ENCODE results near the gene TRIM59. TPM values are rescaled to one million over a fixed set of nuclear protein-coding genes. Genes with fewer than 3 reads are reported as not detected.

TRIM59 gene
- total and polyA plus RNA-seq, 4 donors = 1.1 to 12.5 (median 3.1) TPM

DNA sequence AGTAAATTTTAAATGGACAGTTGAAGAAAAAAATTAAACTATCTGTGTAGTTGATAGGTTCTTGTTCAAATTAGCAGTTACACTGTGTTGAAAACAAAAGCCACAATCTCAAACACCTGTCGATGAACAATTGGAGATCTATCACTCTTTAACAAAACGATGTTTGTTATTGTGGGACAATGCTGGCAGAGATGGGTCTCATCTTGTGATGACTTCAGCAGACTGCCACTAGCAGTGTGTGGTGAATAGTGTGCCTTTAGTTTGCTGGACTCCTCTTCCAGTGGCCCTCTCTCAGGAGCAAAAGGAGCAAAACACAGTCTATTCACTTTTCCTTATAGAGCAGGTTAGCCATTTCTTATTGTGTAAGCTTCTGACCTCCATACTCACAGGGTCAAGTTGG lies 14.7 kb upstream of the TRIM59 start:
- Histone ChIP-seq H3K27me3 (ENCODE audit: control insufficient read depth in 3 of 3, insufficient read depth in 3 of 3, low read length in 2 of 3) (peaks cover 0 to 3% (median 0%) of the 10 kb centered on the region in 3 donors), H3K4me1 (ENCODE audit: control insufficient read depth in 5 of 5, insufficient read depth in 5 of 5, low read length in 5 of 5) (no peaks in the 10 kb centered on the region), H3K27ac (ENCODE audit: low read depth in 1 of 2, low read length in 1 of 2) (no peak overlapping the region), H3K36me3 (ENCODE audit: control insufficient read depth in 4 of 4, insufficient read depth in 4 of 4, low read length in 4 of 4) (no peaks in the 10 kb centered on the region), H3K4me3 (no peak overlapping the region), H3K9ac (ENCODE audit: insufficient read depth in 1 of 2, low read length in 2 of 2) (no peak overlapping the region), H3K9me3 (ENCODE audit: control insufficient read depth in 4 of 4, insufficient read depth in 3 of 4, low read length in 3 of 4) (peaks cover 0 to 2% (median 0%) of the 10 kb centered on the region in 4 donors)
- 87 to 89% methylated on average over 2 of the region's 2 CpGs for WGBS, 2 donors
- DNase-seq (no peak), ATAC-seq (ENCODE audit: insufficient read depth, low FRiP score) (no peak)
- TF ChIP-seq, protein P1, sequence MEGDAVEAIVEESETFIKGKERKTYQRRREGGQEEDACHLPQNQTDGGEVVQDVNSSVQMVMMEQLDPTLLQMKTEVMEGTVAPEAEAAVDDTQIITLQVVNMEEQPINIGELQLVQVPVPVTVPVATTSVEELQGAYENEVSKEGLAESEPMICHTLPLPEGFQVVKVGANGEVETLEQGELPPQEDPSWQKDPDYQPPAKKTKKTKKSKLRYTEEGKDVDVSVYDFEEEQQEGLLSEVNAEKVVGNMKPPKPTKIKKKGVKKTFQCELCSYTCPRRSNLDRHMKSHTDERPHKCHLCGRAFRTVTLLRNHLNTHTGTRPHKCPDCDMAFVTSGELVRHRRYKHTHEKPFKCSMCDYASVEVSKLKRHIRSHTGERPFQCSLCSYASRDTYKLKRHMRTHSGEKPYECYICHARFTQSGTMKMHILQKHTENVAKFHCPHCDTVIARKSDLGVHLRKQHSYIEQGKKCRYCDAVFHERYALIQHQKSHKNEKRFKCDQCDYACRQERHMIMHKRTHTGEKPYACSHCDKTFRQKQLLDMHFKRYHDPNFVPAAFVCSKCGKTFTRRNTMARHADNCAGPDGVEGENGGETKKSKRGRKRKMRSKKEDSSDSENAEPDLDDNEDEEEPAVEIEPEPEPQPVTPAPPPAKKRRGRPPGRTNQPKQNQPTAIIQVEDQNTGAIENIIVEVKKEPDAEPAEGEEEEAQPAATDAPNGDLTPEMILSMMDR (IDR thresholded peaks at IDR 0.05; ENCODE audit: control extremely low read depth, extremely low read depth) = no peak

DNA sequence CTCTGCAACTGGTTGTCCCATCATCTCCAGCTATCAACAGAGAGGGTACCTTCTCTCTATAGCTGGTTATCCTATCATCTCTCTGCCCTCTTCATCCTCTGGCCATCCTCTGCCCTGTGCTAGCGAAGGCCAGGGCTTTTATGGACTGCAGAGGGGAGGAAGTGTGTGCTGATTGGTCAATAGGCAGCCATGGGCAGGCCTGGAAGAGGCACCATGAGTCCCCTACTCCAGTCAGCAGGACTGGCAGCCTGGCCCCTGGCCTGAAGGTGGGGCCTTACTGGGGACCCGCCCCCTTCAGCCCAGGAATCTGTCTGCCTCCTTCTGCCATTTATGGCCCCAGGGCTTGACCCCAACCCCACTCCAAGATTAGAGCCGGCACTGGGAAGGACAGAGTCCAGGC lies 10.4 kb upstream of the TRIM59 start:
- no peaks in the 10 kb centered on the region for H3K36me3 ChIP-seq (ENCODE audit: control insufficient read depth in 4 of 4, insufficient read depth in 4 of 4, low read length in 4 of 4)
- H3K9ac ChIP-seq (ENCODE audit: insufficient read depth in 1 of 2, low read length in 2 of 2) = no peak overlapping the region
- ATAC-seq (ENCODE audit: insufficient read depth, low FRiP score) = no peak
- no peaks in the 10 kb centered on the region for H3K27me3 ChIP-seq (ENCODE audit: control insufficient read depth in 3 of 3, insufficient read depth in 3 of 3, low read length in 2 of 3)
- no peak overlapping the region for H3K4me3 ChIP-seq
- no peak overlapping the region for H3K27ac ChIP-seq (ENCODE audit: low read depth in 1 of 2, low read length in 1 of 2)
- TF ChIP-seq, protein P1 (IDR thresholded peaks at IDR 0.05; ENCODE audit: control extremely low read depth, extremely low read depth) = no peak
- H3K4me1 ChIP-seq (ENCODE audit: control insufficient read depth in 5 of 5, insufficient read depth in 5 of 5, low read length in 5 of 5) = no peaks in the 10 kb centered on the region
- H3K9me3 ChIP-seq (ENCODE audit: control insufficient read depth in 4 of 4, insufficient read depth in 3 of 4, low read length in 3 of 4) = peaks cover 0 to 2% (median under 1%) of the 10 kb centered on the region in 4 donors
- WGBS, 2 donors = 90 to 97% methylated on average over 3 of the region's 3 CpGs
- no peak for DNase-seq

DNA sequence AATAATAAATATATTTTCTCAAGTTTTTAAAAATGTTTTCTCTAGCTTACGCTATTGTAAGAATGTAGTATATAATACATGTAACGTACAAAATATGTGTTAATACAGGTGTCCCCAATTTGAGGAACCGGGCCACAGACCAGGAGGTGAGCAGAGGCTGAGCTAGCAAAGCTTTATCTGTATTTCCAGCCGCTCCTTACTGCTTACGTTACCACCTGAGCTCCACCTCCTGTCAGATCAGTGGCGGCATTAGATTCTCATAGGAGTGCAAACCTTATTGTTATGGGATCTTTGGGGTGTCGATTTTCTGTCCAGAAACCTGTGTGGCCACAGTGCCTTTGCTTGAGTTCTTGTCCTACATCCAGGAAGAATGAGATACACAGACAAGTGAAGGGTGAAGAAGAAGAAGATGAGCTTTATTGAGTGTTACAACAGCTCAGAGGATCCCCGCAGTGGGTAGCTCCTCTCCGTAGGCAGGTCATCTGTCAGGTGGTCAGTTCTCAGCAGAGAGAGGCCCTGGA lies 9.9 kb upstream of the TRIM59 start:
- Histone ChIP-seq H3K27ac (ENCODE audit: low read depth in 1 of 2, low read length in 1 of 2) (no peak overlapping the region), H3K36me3 (ENCODE audit: control insufficient read depth in 4 of 4, insufficient read depth in 4 of 4, low read length in 4 of 4) (no peaks in the 10 kb centered on the region), H3K27me3 (ENCODE audit: control insufficient read depth in 3 of 3, insufficient read depth in 3 of 3, low read length in 2 of 3) (no peaks in the 10 kb centered on the region), H3K4me3 (no peak overlapping the region), H3K9ac (ENCODE audit: insufficient read depth in 1 of 2, low read length in 2 of 2) (no peak overlapping the region), H3K9me3 (ENCODE audit: control insufficient read depth in 4 of 4, insufficient read depth in 3 of 4, low read length in 3 of 4) (peaks cover 0 to 2% (median under 1%) of the 10 kb centered on the region in 4 donors), H3K4me1 (ENCODE audit: control insufficient read depth in 5 of 5, insufficient read depth in 5 of 5, low read length in 5 of 5) (no peaks in the 10 kb centered on the region)
- no peak for ATAC-seq (ENCODE audit: insufficient read depth, low FRiP score)
- TF ChIP-seq, protein P1 (IDR thresholded peaks at IDR 0.05; ENCODE audit: control extremely low read depth, extremely low read depth) = no peak
- WGBS, 2 donors = 86 to 93% methylated on average over 9 of the region's 9 CpGs
- no peak for DNase-seq

DNA sequence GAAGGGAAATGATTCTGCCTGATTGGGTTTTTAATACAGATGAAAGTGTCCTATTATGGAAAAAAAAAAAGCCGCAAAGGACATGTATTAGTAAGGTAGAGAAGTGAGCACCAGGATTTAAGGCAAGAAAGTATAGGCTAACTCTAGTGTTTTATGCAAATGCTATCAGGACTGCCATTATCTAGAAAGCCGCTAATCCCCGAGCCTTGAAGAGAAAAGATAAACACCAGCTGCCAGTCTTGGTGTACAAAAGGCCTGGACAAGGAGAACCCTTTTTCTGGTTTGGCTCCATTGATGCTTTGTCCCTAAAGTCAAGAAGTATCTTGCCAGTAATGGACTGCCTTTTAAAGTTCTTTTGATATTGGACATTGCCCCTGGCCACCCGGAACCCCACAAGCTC lies 8.6 kb upstream of the TRIM59 start:
- H3K4me1 ChIP-seq (ENCODE audit: control insufficient read depth in 5 of 5, insufficient read depth in 5 of 5, low read length in 5 of 5) = no peaks in the 10 kb centered on the region
- ATAC-seq (ENCODE audit: insufficient read depth, low FRiP score) (no peak), DNase-seq (no peak)
- H3K27me3 ChIP-seq (ENCODE audit: control insufficient read depth in 3 of 3, insufficient read depth in 3 of 3, low read length in 2 of 3) = no peaks in the 10 kb centered on the region
- H3K36me3 ChIP-seq (ENCODE audit: control insufficient read depth in 4 of 4, insufficient read depth in 4 of 4, low read length in 4 of 4) = no peaks in the 10 kb centered on the region
- no peak overlapping the region for H3K4me3 ChIP-seq
- 82 to 92% methylated on average over 4 of the region's 4 CpGs for WGBS, 2 donors
- no peak overlapping the region for H3K9ac ChIP-seq (ENCODE audit: insufficient read depth in 1 of 2, low read length in 2 of 2)
- TF ChIP-seq, protein P1 (IDR thresholded peaks at IDR 0.05; ENCODE audit: control extremely low read depth, extremely low read depth) = no peak
- peaks cover 0 to 2% (median under 1%) of the 10 kb centered on the region in 4 donors for H3K9me3 ChIP-seq (ENCODE audit: control insufficient read depth in 4 of 4, insufficient read depth in 3 of 4, low read length in 3 of 4)
- no peak overlapping the region for H3K27ac ChIP-seq (ENCODE audit: low read depth in 1 of 2, low read length in 1 of 2)

All from lung (tissue), 12 donors.